SIG-M5 (cell line): Measurements from ENCODE around the gene CEP78.
"Not testable (repeated sequence)": the region's sequence is repeated elsewhere in the genome, so short reads cannot be mapped to it uniquely, and the experiment has no call there.

Experiments
- DNase-seq: peaks from one replicate; lab custom pipeline; 2025; lab: John Stamatoyannopoulos, UW

The CEP78 gene

DNA sequence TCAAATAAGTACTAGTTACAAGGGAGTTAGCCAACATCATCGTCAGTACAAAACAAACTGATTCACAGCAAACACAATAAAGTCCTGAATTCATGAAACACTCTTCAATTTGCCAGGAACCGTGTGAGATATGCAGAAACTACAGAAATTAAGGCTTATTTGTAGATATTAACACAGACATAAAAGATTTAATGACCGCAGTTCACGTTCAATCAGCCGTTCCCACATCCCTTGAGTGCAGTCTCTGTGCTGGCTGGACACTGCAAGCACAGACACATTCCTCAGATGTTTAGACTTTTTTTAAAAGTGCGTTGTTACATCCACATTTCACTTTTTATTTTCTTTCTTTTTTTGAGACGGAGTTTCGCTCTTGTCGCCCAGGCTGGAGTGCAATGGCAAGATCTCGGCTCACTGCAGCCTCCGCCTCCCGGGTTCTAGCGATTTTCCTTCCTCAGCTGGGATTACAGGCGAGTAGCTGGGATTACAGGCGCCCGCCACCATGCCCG is 566 bp upstream of the CEP78 start:
- no peak for DNase-seq

DNA sequence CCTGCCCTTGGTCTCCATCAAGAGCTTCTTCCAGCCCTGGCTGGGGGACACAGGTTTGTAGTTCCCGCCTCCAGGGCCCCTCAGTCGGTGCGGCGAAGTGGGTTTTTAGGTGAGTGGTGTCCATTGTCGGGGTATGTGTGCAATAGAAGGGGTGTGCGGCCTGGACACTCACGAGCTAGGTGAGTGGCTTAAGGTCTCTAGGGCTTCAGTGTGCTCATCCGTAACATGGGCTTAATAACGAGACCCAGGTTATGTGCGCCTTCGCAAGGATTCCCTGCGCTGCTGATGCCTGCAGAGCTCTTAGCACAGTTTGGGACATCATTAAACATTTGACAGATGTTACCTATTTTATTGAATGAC is 656 bp downstream of the CEP78 start:
- no peak for DNase-seq

DNA sequence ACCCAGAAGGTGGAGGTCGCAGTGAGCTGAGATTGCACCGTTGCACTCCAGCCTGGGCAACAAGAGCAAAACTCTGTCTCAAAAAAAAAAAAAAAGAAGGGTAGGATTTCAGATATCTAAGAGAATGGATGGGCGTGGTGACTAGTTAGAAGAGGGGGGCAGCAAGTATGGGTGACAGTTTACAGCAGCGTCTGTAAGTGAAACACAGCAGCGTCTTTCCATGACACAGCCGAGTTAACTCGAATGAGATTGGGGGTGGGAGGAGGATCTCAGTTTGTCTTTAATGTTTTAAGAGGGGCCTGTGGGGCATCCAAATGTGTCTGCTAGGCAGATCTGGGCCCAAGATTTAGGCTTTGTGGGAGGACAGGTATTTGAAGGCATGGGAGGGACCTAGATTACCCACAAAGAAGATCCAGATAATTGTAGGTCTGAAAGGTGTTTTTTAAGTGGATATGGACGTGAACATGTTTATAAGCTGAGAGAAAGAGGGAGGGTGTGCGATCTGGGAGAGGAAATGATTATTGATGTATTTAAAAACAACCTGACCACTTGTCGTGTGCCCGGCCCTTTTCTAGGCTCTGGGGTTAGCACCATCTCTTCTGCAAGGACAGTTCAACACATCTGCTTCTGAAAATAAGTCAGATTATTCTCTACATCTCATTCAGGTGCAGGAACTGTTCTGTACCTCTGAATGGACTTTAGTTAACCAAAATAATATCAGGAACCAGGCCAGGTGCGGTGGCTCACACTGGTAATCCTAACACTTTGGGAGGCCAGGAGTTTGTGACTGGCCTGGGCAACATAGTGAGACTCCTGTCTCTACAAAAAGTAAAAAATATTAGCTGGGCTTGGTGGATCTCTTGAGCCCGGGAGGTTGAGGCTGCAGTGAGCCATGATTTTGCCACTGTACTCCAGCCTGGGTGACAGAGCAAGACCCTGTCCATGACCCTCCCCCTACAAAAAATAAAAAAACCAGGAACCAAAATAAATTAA is 2.5 kb downstream of the CEP78 start:
- DNase-seq: no peak

DNA sequence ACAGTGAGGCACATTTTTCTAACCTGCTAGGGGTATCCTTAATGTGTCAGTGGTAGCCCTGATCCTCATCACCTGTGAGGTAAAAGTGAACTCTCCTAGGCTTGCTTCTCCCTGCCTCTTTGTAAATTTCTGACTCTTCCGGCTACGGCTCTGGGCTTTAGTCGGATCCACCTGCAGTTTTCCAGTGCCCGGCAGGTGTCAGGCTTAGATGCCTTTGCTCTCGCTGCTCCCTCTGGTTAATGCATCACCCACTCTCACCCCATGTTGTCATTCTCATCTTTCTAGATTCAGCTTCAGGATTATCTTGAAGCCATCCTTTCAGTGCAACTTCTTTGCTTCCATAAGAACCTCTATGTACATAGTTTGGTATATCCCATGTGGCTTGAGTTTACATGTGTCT is 3.6 kb downstream of the CEP78 start:
- no peak for DNase-seq

DNA sequence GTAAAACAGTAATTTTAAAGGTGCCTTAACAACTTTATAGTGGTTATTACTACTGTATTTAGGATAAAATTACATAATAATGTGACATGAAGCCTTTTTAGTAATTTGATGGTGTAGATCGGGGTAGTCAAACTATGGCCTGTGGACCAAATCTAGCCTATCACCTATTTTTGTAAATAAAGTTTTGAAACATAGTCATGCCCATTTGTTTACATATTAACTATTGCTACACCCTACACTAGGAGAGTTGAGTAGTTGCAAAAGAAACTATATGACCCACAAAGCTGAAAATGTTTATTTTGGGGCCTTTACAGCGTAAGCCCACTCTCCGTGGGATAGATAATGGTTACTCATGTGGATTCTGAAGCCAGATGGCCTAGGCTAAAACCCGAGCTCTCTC is 6.2 kb downstream of the CEP78 start:
- DNase-seq: no peak

DNA sequence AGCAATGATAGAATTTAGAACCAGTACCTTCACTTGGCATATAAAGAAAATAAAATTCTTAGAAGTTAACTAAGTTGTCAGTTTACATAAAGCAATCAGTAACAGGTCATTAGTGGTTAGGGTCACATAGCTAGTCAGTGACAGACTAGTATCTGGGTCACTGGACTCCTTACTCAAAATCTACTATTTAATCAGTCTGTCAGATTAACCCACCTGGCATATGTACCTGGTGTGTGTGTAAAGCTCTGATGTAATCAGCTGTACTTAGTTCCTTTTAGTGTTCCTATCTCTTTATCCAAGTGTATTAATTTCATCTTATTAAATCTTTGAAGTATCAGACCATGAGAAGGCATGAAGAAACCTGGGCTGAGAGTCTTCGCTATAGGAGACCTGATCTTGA is 7.3 kb downstream of the CEP78 start:
- DNase-seq: no peak

DNA sequence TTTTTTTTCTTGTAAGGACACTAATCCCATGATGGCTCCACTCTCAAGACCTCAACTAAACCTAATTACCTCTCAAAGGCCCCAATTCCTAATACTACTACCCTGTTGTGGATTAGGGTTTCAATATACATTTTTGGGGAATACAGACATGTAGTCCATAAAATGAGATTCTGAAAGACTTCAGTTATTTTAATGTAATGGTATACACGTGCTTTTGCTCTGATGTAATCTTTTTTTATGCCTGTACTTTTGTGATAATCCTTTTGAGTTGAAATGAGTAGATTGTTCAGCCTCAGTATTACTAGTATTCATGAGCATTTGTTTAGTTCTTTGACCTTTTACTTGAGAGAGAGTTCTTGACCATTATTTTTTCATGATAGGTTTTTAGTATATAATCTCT is 9.5 kb downstream of the CEP78 start:
- no peak for DNase-seq

DNA sequence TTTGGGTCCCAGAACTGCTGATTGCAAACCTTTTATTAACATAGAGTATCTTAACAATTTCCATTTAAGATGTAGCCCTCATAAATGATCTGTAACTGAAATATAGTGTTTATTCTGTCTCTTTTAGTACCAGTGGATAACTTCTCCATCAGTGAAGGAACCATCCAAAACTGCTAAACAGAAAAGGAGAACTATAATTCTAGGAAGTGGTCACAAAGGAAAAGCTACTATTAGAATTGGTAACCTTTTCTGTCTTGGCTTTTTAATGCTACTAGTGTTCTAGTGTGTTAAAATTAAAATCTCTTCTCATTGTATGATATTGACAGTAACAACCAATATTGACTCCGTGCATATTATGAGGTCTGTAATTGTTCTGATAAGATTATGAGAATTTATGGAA is 12.8 kb downstream of the CEP78 start:
- DNase-seq: no peak

DNA sequence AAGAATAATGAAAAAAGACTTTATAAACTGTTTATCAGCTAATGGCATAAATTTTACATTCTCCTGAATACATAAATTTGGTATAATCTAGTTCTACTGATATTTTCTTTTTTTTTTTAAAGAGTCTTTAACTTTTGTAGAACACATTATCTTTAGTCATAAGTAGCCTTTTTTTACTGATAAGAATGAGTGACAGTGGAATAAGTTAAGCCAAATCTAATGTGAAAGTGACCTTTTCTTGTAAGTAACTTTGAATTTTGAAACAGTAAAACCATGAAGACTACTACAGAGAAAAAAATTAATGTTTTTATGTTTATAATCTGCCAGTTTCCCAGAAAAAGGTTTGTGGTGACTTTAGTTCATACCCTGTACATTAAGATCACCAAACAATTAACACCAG is 13.7 kb downstream of the CEP78 start:
- DNase-seq: no peak

DNA sequence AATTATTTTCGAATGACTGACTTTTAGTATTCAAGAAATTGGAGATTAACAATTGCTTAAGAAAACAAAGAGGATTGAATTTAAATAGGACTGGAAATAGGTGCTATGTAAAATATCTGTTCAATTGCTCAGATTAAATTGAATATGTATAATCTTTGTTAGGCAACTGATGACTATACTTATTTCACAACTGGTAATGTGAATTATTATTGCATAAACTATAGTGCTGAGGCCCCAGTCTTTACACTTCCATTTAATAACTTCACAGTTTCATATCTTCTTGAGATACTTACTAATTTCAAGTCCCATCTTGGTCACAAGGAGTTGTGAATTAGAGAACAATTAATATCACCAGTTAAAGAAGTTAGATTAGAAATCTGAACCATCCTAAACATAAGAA is 16.7 kb downstream of the CEP78 start:
- no peak for DNase-seq

DNA sequence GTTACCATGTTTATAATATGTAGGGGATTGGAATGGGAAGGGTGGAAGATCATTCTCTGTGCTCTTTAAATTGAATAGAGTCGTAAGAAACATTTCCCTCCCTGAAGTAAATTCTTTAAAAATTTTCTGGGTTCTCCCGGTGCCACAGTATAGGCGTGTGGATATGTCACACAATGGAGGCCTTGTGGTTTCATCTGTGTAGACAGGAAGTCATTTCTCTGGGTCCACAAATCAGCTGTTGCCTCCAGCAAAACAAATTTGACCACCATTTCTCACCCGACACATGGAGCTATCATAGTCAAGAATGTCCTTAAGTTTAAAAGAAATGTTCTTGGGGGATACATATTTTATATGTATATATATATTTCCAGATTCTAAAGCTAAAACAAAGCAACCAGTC is 17.4 kb downstream of the CEP78 start:
- no peak for DNase-seq

DNA sequence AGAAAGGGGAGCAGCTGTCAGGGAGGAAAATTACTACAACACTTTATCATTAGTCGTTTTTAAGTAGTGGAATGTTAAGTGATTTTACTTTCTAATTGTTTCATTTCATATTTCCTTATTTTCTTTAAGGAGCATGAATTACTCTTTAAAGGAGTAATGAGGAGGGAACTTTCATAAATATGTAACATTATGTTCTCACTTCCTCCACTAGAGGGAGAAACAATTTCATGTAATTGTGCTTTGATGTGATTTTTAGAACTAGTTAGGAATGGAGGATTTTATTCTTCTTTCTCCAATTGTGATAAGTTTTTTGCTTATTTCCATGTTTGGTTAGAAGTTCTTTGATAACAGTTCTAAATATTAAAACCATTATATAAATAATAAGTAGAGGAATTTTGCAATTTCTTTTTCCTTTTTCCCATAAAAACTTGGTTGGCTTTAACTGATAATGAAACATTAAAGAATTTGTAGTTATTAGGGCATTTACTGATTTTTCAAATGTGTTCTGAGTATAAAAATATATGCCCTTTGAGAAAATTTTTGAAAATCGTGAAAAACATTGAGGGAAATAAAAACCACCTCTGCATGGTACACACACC is 25.6 kb downstream of the CEP78 start:
- DNase-seq: no peak

DNA sequence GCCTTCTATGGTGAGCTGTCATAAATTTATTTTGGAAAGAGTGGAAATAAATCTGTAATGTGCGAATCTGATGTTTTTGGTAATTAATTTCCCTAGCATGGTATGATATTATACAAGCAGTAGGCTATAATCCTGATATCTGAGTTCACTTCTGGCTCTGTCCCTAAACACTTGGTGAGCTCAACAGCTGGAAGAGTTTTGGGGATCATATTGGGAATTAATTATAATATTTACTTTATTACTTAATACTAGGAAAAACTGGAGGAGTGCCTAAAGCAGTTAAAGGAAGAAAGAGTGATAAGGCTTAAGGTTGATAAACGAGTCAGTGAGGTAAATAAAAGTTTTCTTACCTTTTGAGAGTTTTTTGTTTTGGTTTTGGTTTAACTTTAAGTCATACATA is 26.8 kb downstream of the CEP78 start:
- DNase-seq: no peak

DNA sequence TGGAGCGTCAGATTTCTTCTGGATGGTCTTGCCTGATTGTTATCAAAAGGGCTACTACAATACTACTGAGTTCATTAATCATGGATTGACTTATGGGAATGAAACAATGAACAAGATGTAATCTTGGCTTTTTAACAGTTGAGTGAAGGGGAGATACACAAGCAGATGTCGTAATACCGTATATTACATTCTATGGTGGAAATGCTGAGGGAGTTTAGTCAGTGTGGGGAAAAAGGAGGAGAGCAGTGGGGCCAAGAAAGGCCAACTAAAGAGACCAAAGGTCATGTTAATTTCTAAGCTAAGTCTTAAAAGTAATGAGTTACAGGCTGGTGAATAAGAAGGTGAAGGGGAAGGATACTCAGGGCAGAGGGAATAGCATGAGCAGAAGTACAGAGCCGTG is 32.0 kb downstream of the CEP78 start:
- DNase-seq: no peak

DNA sequence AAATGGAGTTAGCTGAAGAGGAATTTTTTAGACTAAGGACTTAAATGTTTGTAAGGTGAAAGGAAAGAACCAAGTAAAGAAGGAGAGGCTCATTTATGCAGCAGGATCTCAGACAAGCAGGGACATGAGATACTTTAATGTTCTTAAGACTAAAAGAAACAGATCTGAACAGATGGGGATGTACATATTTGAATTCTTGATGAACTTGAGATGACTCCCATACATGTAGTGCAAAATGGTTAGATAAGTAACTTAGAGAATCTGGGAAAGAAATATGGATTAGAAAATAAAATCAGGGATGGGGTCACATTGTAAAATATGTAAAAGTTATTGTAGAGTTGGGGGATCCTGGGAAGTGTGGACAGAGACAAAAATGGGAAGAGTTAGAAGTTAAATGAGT is 33.9 kb downstream of the CEP78 start:
- DNase-seq: no peak

DNA sequence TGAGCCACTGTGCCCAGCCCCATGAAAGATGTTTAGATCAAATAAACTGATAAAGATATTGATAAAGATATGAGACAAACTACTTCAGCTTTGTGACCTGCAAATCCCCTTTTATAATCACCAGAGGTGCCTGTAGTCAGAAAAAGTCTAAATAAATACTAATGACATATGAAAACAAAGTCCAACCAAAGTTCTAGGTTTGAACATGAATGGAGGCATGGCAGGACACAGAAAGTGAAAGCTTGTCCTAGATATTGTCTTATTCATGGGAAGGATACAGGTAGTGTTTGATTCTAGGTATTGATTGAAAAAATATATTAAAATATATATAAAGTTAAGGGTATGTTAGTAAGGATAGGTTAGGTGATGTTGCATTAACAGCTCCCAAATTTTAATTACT is 36.4 kb downstream of the CEP78 start:
- DNase-seq: no peak

DNA sequence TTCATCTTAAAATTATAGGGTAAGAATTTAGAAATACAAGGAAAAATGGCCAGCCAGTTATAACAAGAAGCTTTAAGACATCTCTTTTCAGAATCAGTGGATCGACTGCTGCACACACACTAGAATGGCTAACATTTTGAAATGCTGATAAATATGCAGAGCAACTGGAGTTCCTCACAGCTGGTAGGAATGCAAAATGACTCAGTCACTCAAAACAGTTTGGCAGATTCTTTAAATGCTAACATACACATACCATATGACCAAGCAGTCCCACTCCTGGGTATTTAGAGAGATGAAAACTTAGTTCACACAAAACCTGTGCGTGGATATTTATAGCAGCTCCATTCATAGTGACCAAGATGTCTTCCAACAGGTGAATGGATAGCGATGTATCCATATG is 37.9 kb downstream of the CEP78 start:
- DNase-seq: no peak

DNA sequence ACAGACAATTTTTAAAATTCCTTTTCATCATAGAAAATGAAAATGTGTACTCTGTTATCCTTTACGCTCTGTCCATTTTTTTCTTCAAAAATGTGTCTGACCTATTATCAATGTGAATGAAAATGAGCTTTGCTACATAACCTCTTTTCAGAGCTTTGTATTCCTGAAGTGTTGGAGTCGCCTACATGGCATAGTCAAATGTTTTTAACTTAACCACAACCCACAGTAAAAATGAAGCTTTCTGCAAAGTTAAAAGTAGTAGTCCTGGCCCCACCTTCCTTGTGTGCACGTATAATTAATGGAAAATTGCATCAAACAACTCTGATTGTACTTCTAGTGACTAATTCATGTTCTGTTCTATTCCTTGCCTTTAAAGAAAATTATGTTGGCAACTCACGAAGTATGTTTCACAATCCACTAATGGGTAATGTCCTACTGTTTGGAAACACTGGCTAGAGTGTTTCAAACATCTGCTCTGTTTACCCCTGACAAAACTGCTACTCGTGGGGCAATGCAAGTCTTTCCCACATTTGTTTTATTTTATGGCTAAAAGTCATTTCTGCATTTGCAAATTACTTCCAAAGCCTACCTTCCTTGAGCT is 42.4 kb downstream of the CEP78 start:
- peak; percentile 45 for DNase-seq

DNA sequence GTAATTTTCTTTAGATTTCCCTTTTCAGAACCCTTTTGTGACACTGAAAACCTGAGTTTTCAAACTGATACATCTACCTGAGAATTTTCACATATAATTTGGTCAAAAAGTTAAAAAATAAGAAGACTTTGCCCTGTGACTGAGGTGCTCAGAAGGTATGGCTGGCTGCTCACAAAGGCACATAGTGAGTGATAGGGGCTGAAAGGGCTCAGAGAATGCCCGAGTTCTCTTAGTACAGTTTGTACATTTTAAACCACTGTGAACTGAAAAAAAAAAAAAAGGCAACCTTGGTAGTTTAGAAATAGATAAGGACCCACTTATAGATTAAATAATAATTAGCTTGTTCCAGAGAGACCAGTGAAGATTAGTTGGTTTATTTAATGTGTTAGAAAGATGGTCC is 42.9 kb downstream of the CEP78 start:
- DNase-seq: no peak

DNA sequence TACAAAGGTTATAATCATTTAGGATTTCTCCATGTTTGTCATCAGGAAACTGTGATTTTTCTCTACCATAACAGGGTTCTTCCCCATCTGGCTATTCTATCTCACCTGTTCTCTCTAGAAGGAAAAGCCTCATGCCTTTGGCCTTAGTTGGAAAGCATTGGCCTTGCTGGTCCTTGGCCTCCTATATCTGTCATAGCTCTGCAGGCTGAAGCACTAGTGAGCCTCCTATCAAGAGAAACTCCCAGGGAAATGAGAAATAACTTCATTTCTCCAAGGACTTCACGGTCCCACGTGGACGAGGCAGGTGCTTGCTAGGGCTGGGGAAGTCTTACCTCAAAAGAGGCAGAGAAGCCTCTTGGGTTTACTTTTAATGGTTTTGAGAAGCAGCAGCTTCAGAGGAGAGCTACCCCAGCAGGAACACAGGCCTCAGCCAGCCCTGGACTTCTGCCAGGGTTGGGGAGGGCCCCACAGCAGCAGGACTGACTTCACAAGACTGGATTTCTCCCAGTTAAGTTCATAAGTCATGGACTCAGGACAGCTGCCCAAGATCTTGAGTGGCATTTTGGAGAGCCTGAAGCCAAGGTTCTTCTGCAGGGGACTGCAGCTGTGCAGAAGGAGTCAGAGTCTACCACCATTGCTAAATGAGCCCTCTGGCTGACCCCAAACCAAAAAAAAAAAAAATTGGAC is 45.2 kb downstream of the CEP78 start:
- DNase-seq: no peak

DNA sequence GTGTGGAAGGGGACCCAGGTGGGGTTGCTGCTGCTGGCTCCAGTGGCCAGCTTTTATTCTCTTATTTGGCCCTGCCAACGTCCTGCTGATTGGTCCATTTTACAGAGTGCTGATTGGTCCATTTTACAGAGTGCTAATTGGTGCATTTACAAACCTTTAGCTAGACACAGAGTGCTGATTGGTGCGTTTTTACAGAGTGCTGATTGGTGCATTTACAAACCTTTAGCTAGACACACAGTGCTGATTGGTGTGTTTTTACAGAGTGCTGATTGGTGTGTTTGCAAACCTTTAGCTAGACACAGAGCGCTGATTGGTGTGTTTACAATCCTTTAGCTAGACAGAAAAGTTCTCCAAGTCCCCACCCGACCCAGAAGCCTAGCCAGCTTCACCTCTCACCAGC is 48.3 kb downstream of the CEP78 start:
- DNase-seq: not testable (repeated sequence)

DNA sequence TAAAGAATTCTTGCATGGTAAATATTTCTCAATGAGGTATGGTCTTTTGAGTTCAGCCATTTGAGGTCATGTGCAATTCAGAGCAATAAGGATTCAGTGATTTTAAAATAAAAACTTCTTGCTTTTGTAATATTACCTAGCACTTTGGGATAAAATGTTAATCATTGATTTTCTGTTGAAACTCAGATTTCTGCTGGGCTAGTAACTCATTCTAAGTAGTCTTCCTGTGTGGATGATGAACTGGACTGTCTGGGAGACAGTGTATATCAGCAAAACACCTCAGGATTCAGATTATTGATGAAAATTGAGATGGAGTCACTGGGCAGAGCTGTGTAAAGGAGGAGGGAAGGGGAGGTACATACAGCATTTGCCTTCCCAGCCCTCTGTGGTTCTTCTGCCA is 50.2 kb downstream of the CEP78 start:
- DNase-seq: no peak
